B cell (primary cell): Measurements from ENCODE around the gene KRTAP27-1. TPM values are rescaled to one million over a fixed set of nuclear protein-coding genes. Genes with fewer than 3 reads are reported as not detected.

Experiments used
- ATAC-seq: fragments of 200-7000 bp; cut with Tn5 transposase; one replicate; pipeline ENCODE4 v1.10.0; 2021; ENCODE audit warnings: low read depth, mild to moderate bottlenecking, moderate number of reproducible peaks, moderate library complexity
- CTCF ChIA-PET: fragments of 350-600 bp; sonication (Branson Sonifier 250); formaldehyde crosslinking; loops from one replicate; lab custom pipeline; 2021; ENCODE audit warnings: antibody characterized with exemption, inconsistent platforms; lab: Charles Lee
- POLR2A ChIA-PET: fragments of 350-600 bp; sonication (Branson Sonifier 250); formaldehyde crosslinking; loops from one replicate; lab custom pipeline; 2021; ENCODE audit warnings: antibody characterized with exemption; lab: Charles Lee
- DNase-seq: peaks from one replicate; pipeline ENCODE4 v3.0.0; 2013
- H2AFZ ChIP-seq: 2 replicates; pipeline ENCODE4 v1.6.1; 2012; ENCODE audit warnings: mild to moderate bottlenecking, low read depth, low read length; ENCODE audit not compliant: insufficient read depth, poor library complexity, severe bottlenecking
- H3K27ac ChIP-seq, 2 donors: 1 replicate in 1 of 2; 2 replicates in 1 of 2; pipeline ENCODE4 v1.5.1; 2012 to 2013; ENCODE audit warnings: low read length in 2 of 2, mild to moderate bottlenecking in 2 of 2, moderate library complexity in 1 of 2
- H3K27me3 ChIP-seq, 4 experiments: fragments of 200-600 bp in 1 of 4; sonication (generic) in 1 of 4; replicated peaks in 1 of 4; 1 replicate in 2 of 4; 2 replicates in 2 of 4; pipeline versions ENCODE4 v1.6.1 to v1.7.0; 2013 to 2016; ENCODE audit warnings: low read length in 3 of 4, mild to moderate bottlenecking in 2 of 4, mixed read lengths in 1 of 4, moderate library complexity in 1 of 4; ENCODE audit not compliant: insufficient read depth in 4 of 4, control insufficient read depth in 3 of 4; ENCODE audit errors: control extremely low read depth in 1 of 4
- H3K36me3 ChIP-seq, 2 experiments: replicated peaks in 1 of 2; 1 replicate in 1 of 2; 2 replicates in 1 of 2; pipeline versions ENCODE4 v1.6.1 to v1.7.1; 2013; ENCODE audit warnings: low read length in 1 of 2; ENCODE audit not compliant: insufficient read depth in 2 of 2, control insufficient read depth in 1 of 2; ENCODE audit errors: control extremely low read depth in 1 of 2, extremely low read depth in 1 of 2
- H3K4me1 ChIP-seq, 2 donors: fragments of 200-600 bp in 1 of 2; sonication (generic) in 1 of 2; 1 replicate in 1 of 2; 2 replicates in 1 of 2; pipeline versions ENCODE4 v1.5.1 to v1.6.1; 2013 to 2017; ENCODE audit warnings: low read length in 2 of 2; ENCODE audit not compliant: control insufficient read depth in 2 of 2, insufficient read depth in 2 of 2
- H3K4me2 ChIP-seq: replicated peaks from 2 replicates; pipeline ENCODE3; 2012; ENCODE audit warnings: mild to moderate bottlenecking, low read depth, low read length; ENCODE audit not compliant: poor library complexity, severe bottlenecking
- H3K4me3 ChIP-seq, 5 experiments: fragments of 200-600 bp in 1 of 5; sonication (generic) in 1 of 5; 1 replicate in 3 of 5; 2 replicates in 2 of 5; pipeline versions ENCODE4 v1.5.1 to v1.7.0; 2011 to 2016; ENCODE audit warnings: low read length in 4 of 5, mild to moderate bottlenecking in 4 of 5, low read depth in 2 of 5, control low read depth in 1 of 5, moderate library complexity in 1 of 5; ENCODE audit not compliant: insufficient read depth in 1 of 5; ENCODE audit errors: control extremely low read depth in 1 of 5, extremely low read depth in 1 of 5
- H3K79me2 ChIP-seq: fragments of 200-600 bp; sonication (generic); one replicate; pipeline ENCODE4 v1.6.0; 2016; ENCODE audit warnings: low read length; ENCODE audit not compliant: control insufficient read depth, insufficient read depth
- H3K9ac ChIP-seq: fragments of 200-600 bp; sonication (generic); 2 replicates; pipeline ENCODE4 v1.6.1; 2017; ENCODE audit warnings: mild to moderate bottlenecking, low read length, moderate library complexity
- H3K9me3 ChIP-seq, 3 donors: one replicate each; pipeline versions ENCODE4 v1.6.1 to v1.7.1; 2013; ENCODE audit warnings: low read length in 2 of 3; ENCODE audit not compliant: control insufficient read depth in 2 of 3, insufficient read depth in 1 of 3; ENCODE audit errors: control extremely low read depth in 1 of 3
- H4K20me1 ChIP-seq: 2 replicates; pipeline ENCODE4 v1.6.0; 2012; ENCODE audit warnings: mild to moderate bottlenecking, low read length; ENCODE audit not compliant: insufficient read depth, control insufficient read depth, poor library complexity, severe bottlenecking
- H3K27ac Mint-ChIP-seq: one replicate; pipeline ENCODE4 v1.8.0; 2021; ENCODE audit warnings: mixed read lengths
- H3K27me3 Mint-ChIP-seq: one replicate; pipeline ENCODE4 v1.8.0; 2021; ENCODE audit warnings: mixed read lengths
- H3K4me1 Mint-ChIP-seq: one replicate; pipeline ENCODE4 v1.8.0; 2021; ENCODE audit warnings: mixed read lengths
- H3K4me3 Mint-ChIP-seq: one replicate; pipeline ENCODE4 v1.8.0; 2021; ENCODE audit warnings: mixed read lengths
- H3K9me3 Mint-ChIP-seq: one replicate; pipeline ENCODE4 v1.8.0; 2022; ENCODE audit warnings: mixed read lengths; ENCODE audit not compliant: insufficient read depth
- CTCF ChIP-seq: fragments of 200-600 bp; IDR thresholded peaks from one replicate; pipeline ENCODE4 v1.8.0; 2022; ENCODE audit warnings: antibody characterized with exemption, mild to moderate bottlenecking
- EZH2 ChIP-seq: IDR thresholded peaks from 2 replicates; pipeline ENCODE4 v1.6.1; 2012; ENCODE audit warnings: borderline replicate concordance, low read depth, mild to moderate bottlenecking, moderate library complexity, low read length; ENCODE audit not compliant: insufficient read depth, poor library complexity, severe bottlenecking
- WGBS: methylation state at CpG from one replicate; pipeline ENCODE4 v1.1.5; 2013; ENCODE audit warnings: missing lambda C conversion rate; ENCODE audit not compliant: insufficient coverage; 5-methylcytosine and 5-hydroxymethylcytosine counted together
- intact Hi-C: fragments of 100-400 bp; cut with micrococcal nuclease; formaldehyde crosslinking; loops from one replicate; pipeline ENCODE4 v1.10.0; 2022
- polyA plus RNA-seq: library from polyadenylated mRNA; depleted of rRNA; stranded (reverse); fragments of >200 nt; gene quantifications from 2 replicates; pipeline ENCODE4 v1.2.3, GENCODE V29; 2012
- total RNA-seq, 2 donors: library from RNA; stranded (reverse); fragments of 120-200 nt in 1 of 2; gene quantifications; 1 replicate in 1 of 2; 2 replicates in 1 of 2; pipeline versions ENCODE4 v1.2.3 to v1.2.4, GENCODE V29; 2013 to 2022

KRTAP27-1 gene
- total and polyA plus RNA-seq, 2 donors (not counting 1 experiment from before 2014, with no cell fraction given): not detected

GRCh38 chr21:30354308-30355005 lies 17.0 kb upstream of the KRTAP27-1 start:
- no peak overlapping the region for H3K4me3 Mint-ChIP-seq
- no peaks in the 10 kb centered on the region for H3K36me3 ChIP-seq
- H3K27me3 ChIP-seq: no peaks in the 10 kb centered on the region
- ChIA-PET POLR2A (no interaction called here), CTCF (no interaction called here)
- ATAC-seq (no peak), DNase-seq (no peak)
- H3K27ac ChIP-seq: no peak overlapping the region
- H3K4me2 ChIP-seq: no peak overlapping the region
- H3K79me2 ChIP-seq: no peaks in the 10 kb centered on the region
- H3K9ac ChIP-seq: no peak overlapping the region
- H3K27me3 Mint-ChIP-seq: no peaks in the 10 kb centered on the region
- H3K9me3 Mint-ChIP-seq: no peaks in the 10 kb centered on the region
- H4K20me1 ChIP-seq: no peaks in the 10 kb centered on the region
- H3K9me3 ChIP-seq: peaks cover 0 to 4% (median 0%) of the 10 kb centered on the region in 3 donors
- H3K4me3 ChIP-seq: no peak overlapping the region
- intact Hi-C loops: no loop called here
- H2AFZ ChIP-seq: no peak overlapping the region
- WGBS: no CpG with 5 or more reads among the region's 1 CpG
- TF ChIP-seq CTCF (peak; percentile 36), EZH2 (no peak)
- no peaks in the 10 kb centered on the region for H3K4me1 ChIP-seq
- no peaks in the 10 kb centered on the region for H3K4me1 Mint-ChIP-seq
- no peak overlapping the region for H3K27ac Mint-ChIP-seq

GRCh38 chr21:30351534-30351933 lies 14.0 kb upstream of the KRTAP27-1 start:
- Histone ChIP-seq H3K9ac (no peak overlapping the region), H3K79me2 (no peaks in the 10 kb centered on the region), H2AFZ (no peak overlapping the region), H3K27me3 (no peaks in the 10 kb centered on the region), H3K4me2 (no peak overlapping the region), H3K27ac (no peak overlapping the region), H3K9me3 (peaks cover 0 to 7% (median 0%) of the 10 kb centered on the region in 3 donors), H3K4me3 (no peak overlapping the region), H3K4me1 (no peaks in the 10 kb centered on the region), H3K36me3 (no peaks in the 10 kb centered on the region), H4K20me1 (no peaks in the 10 kb centered on the region)
- no peaks in the 10 kb centered on the region for H3K9me3 Mint-ChIP-seq
- ChIA-PET CTCF (no interaction called here), POLR2A (no interaction called here)
- no peak for DNase-seq
- ATAC-seq: no peak
- no peaks in the 10 kb centered on the region for H3K27me3 Mint-ChIP-seq
- no peak overlapping the region for H3K27ac Mint-ChIP-seq
- H3K4me1 Mint-ChIP-seq: no peaks in the 10 kb centered on the region
- WGBS: no CpG with 5 or more reads among the region's 1 CpG
- H3K4me3 Mint-ChIP-seq: no peak overlapping the region
- intact Hi-C loops: no loop called here
- TF ChIP-seq CTCF: no peak
- no peak for TF ChIP-seq EZH2
